Psoas muscle (tissue), 8 donors: ENCODE measurements around the gene TMEM135. TPM values are rescaled to one million over a fixed set of nuclear protein-coding genes. Genes with fewer than 3 reads are reported as not detected.

Experiments used
- ATAC-seq, 4 donors: fragments of 200-7000 bp; cut with Tn5 transposase; one replicate each; pipeline ENCODE4 v1.9.1; 2020; ENCODE audit warnings: moderate library complexity in 3 of 4, mild to moderate bottlenecking in 2 of 4
- DNase-seq, 2 donors: peaks; one replicate each; pipeline ENCODE4 v3.0.0-alpha.2; 2020
- H3K27ac ChIP-seq: fragments of 200-600 bp; one replicate; pipeline ENCODE4 v1.8.0; 2022
- H3K27me3 ChIP-seq, 3 donors: fragments of 200-600 bp in 1 of 3; one replicate each; pipeline versions ENCODE4 v1.6.1 to v1.8.0; 2013 to 2022; ENCODE audit warnings: low read length in 2 of 3, mild to moderate bottlenecking in 2 of 3, moderate library complexity in 1 of 3; ENCODE audit not compliant: insufficient read depth in 3 of 3
- H3K36me3 ChIP-seq, 2 donors: fragments of 200-600 bp in 1 of 2; one replicate each; pipeline versions ENCODE4 v1.6.1 to v1.8.0; 2013 to 2022; ENCODE audit warnings: low read depth in 1 of 2, mild to moderate bottlenecking in 1 of 2, moderate library complexity in 1 of 2; ENCODE audit not compliant: insufficient read depth in 1 of 2
- H3K4me1 ChIP-seq: fragments of 200-600 bp; one replicate; pipeline ENCODE4 v1.8.0; 2022
- H3K4me3 ChIP-seq: fragments of 200-600 bp; one replicate; pipeline ENCODE4 v1.8.0; 2022; ENCODE audit warnings: mild to moderate bottlenecking
- H3K9me3 ChIP-seq: fragments of 200-600 bp; one replicate; pipeline ENCODE4 v1.8.0; 2022
- WGBS, 3 donors: extraction: QIAGEN DNeasy Blood & Tissue Kit; methylation state at CpG; one replicate each; pipeline versions ENCODE4 v1.1.6 to v1.1.7; 2013; 5-methylcytosine and 5-hydroxymethylcytosine counted together
- intact Hi-C, 2 donors: fragments of 100-400 bp; cut with DNase I; formaldehyde crosslinking; loops; one replicate each; pipeline versions ENCODE4 v1.11.0 to v1.14.2; 2022
- polyA plus RNA-seq, 3 donors: library from polyadenylated mRNA; stranded (reverse); fragments of 200-250 nt; gene quantifications; one replicate each; pipeline ENCODE4 v1.2.3, GENCODE V29; 2013
- total RNA-seq, 4 donors: library from RNA; stranded (reverse); fragmentation: NEBNext Ultra II Directional in 2 of 4; extraction: Animal tissue kit (Norgen Biotek cat#: 25700) in 2 of 4; gene quantifications; one replicate each; pipeline versions ENCODE4 v1.2.1 to v1.2.4, GENCODE V29; 2021 to 2023
- TF ChIP-seq, protein P1 (sequence below): fragments of 200-600 bp; IDR thresholded peaks from one replicate; pipeline ENCODE4 v1.8.0; 2022; ENCODE audit warnings: antibody characterized with exemption
- donor health status: healthy with polysubstance abuse.
- donor health status: DM: no; HTN: no; CAD: no; lungs with moderate emphysema.
- donor health status: Bipolar disorder and iron deficiency.
- donor health status: healthy.
- donor health status: DM: yes; HTN: yes; CAD: no.
- donor health status: DM: no; HTN: no; CAD: no.
- donor health status: DM: no; HTN: no; CAD: no.
- donor health status: DM: yes; HTN: yes; CAD: no.

TMEM135 gene
- total and polyA plus RNA-seq, 7 donors = 4.1 to 26.6 (median 9.4) TPM

DNA sequence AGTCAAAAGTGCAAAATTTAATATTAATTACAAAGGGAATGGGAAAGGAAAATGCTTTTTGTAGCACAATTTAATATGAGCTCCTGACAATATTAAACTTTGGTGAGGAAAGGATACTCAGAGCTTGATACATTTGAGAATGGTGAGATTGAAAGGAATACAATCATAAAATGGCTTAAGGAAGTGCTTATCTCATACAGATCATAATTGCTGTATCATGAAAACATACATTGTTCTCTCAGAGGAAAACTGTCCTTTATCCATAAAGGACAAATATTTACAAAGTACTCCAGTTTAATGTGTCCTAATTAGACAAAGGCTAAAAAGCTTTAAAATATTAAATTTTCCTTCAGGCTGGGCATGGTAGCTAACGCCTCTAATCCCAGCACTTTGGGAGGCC, 260.4 kb downstream of the TMEM135 start:
- H3K4me1 ChIP-seq = peaks cover 12% of the 10 kb centered on the region
- no peak for DNase-seq
- no peaks in the 10 kb centered on the region for H3K27me3 ChIP-seq
- H3K4me3 ChIP-seq = no peak overlapping the region
- no peak for ATAC-seq
- H3K36me3 ChIP-seq = no peaks in the 10 kb centered on the region
- intact Hi-C loops = no loop called here
- no peaks in the 10 kb centered on the region for H3K9me3 ChIP-seq
- TF ChIP-seq, protein P1, sequence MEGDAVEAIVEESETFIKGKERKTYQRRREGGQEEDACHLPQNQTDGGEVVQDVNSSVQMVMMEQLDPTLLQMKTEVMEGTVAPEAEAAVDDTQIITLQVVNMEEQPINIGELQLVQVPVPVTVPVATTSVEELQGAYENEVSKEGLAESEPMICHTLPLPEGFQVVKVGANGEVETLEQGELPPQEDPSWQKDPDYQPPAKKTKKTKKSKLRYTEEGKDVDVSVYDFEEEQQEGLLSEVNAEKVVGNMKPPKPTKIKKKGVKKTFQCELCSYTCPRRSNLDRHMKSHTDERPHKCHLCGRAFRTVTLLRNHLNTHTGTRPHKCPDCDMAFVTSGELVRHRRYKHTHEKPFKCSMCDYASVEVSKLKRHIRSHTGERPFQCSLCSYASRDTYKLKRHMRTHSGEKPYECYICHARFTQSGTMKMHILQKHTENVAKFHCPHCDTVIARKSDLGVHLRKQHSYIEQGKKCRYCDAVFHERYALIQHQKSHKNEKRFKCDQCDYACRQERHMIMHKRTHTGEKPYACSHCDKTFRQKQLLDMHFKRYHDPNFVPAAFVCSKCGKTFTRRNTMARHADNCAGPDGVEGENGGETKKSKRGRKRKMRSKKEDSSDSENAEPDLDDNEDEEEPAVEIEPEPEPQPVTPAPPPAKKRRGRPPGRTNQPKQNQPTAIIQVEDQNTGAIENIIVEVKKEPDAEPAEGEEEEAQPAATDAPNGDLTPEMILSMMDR = no peak
- H3K27ac ChIP-seq = no peak overlapping the region
- 95 to 100% (median 95%) methylated on average over 1 of the region's 1 CpG for WGBS, 3 donors

DNA sequence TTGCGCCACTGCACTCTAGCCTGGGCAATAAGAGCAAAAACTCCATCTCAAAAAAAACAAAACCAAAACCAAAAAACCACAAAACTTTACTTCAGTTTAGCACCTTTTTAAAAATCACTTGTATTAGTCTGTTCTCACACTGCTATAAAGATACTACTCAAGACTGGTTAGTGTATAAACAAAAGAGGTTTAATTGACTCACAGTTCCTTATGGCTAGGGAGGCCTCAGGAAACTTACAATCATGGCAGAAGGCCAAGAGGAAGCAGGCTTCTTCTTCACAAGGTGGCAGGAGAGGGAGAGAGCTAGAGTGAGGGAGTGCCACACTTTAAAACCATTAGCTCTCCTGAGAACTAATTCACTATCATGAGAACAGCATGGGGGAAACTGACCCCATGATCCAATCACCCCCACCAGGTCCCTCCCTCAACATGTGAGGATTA, 261.3 kb downstream of the TMEM135 start:
- no peak for ATAC-seq
- peaks cover 12% of the 10 kb centered on the region for H3K4me1 ChIP-seq
- intact Hi-C loops = no loop called here
- 95 to 100% (median 100%) methylated on average over 1 of the region's 1 CpG for WGBS, 3 donors
- no peaks in the 10 kb centered on the region for H3K9me3 ChIP-seq
- no peaks in the 10 kb centered on the region for H3K36me3 ChIP-seq
- H3K4me3 ChIP-seq = no peak overlapping the region
- no peaks in the 10 kb centered on the region for H3K27me3 ChIP-seq
- no peak overlapping the region for H3K27ac ChIP-seq
- TF ChIP-seq, protein P1 = no peak
- DNase-seq = no peak

DNA sequence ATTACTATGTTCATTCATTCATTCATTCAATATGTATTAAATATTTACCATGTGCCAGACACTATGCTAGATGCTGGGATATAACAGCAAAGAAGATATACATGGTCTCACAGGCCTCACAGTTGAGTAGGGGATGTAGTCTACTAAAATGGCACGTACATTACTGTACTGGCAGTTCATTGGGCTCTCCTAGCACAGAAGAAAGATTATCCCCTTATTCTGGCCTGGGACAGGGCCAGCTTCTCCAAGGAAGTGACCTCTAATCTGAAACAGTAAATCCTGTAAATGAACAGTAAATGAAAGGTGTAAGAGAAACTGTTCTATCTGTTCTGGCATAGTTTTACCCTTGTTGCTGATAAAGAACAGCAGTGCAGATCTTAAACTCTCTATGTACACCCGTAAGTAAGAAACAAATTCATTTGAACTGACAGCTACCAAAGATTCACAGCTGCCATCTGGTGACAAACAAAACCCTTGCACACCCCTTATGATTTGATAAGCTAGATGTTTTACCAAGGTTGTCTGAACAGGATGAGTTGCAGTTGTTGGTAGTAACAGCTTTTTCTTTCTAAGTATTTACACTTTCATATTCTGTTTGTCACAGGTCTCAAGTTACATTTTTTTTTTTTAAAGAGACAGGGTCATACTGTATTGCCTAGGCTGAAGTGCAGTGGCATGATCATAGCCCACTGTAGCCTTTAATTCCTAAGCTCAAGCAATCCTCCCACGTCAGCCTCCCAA, 263.1 kb downstream of the TMEM135 start:
- Histone ChIP-seq H3K36me3 (no peaks in the 10 kb centered on the region), H3K9me3 (no peaks in the 10 kb centered on the region), H3K27ac (peak overlapping the region; percentile 56), H3K27me3 (no peaks in the 10 kb centered on the region), H3K4me3 (no peak overlapping the region), H3K4me1 (peaks cover 12% of the 10 kb centered on the region)
- ATAC-seq (peak; percentile 38 to 69 (median 51)), DNase-seq (no peak)
- intact Hi-C loops = no loop called here
- WGBS, 3 donors = 37 to 60% (median 38%) methylated on average over 3 of the region's 3 CpGs
- TF ChIP-seq, protein P1 = no peak

DNA sequence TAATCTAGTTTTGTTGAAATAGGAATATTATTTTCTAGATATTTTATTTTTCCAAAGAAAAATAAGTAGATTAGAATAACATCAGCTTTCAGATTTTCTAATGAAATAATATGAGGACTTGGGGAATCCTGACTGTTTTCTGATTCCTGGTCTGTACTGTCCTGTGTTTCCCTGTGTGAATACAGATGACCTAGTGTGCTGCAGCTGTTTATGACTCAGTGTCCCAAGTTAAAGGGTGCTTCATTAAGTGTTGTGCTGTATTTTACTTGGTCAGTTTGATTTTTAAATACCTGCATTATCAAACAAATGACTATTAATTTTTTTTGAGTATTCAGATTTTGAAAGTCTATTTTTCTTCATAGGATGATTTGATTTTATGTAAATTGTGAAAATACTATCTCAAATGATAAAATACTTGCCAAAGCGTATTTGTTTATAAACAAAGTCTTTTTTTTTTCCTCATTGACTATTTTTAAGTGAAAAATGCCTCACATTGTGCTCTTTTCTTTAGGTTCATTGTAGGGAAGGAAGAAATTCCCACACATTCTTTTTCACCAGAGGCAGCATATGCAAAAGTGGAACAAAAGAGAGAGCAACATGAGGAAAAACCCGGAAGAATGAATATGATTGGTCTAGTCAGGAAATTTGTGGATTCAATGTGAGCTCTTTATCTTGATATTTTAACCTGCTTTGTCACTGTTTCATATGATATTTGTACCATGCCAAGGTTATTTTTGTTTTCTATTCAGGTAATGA, 264.2 kb downstream of the TMEM135 start:
- H3K4me3 ChIP-seq = no peak overlapping the region
- DNase-seq = no peak
- peaks cover 0 to 2% of the 10 kb centered on the region in 2 donors for H3K36me3 ChIP-seq
- no peaks in the 10 kb centered on the region for H3K9me3 ChIP-seq
- no peaks in the 10 kb centered on the region for H3K27me3 ChIP-seq
- intact Hi-C loops = no loop called here
- ATAC-seq = peak in 2 of 4 donors; percentile 49 to 61
- H3K4me1 ChIP-seq = peaks cover 12% of the 10 kb centered on the region
- TF ChIP-seq, protein P1 = no peak
- no peak overlapping the region for H3K27ac ChIP-seq
- WGBS, 3 donors = 37 to 69% (median 45%) methylated on average over 2 of the region's 2 CpGs
